ENCODE data around the gene FGL2.

The FGL2 gene

GRCh38 chr7:77209479-77210139 lies 10.0 kb upstream of the FGL2 start:
- TF ChIP-seq CTCF (IDR thresholded peaks at IDR 0.05; ENCODE audit: low read depth, low read length, poor library complexity, severe bottlenecking) (no peak), EZH2phosphoT487 (IDR thresholded peaks at IDR 0.05; ENCODE audit: borderline replicate concordance, low read length) (no peak)
- Histone ChIP-seq H3K9me2 (replicated peaks; ENCODE audit: control insufficient read depth, low read length) (no peaks in the 10 kb centered on the region), H3K4me1 (ENCODE audit: control insufficient read depth, low read length) (no peaks in the 10 kb centered on the region), H3K36me3 (ENCODE audit: control insufficient read depth, low read length) (no peaks in the 10 kb centered on the region; the same call in 1 of the 2 replicates), H4K20me1 (ENCODE audit: control insufficient read depth, insufficient read depth, low read depth, low read length) (no peaks in the 10 kb centered on the region), H3K27ac (ENCODE audit: low read depth, low read length) (no peak overlapping the region), H3K4me3 (ENCODE audit: low read length) (no peak overlapping the region), H3K9me3 (ENCODE audit: control insufficient read depth, insufficient read depth, low read length) (peaks cover 26% of the 10 kb centered on the region), H3K4me2 (ENCODE audit: low read length) (no peak overlapping the region), H3K79me2 (ENCODE audit: control insufficient read depth, low read length) (no peaks in the 10 kb centered on the region), H3K27me3 (ENCODE audit: control insufficient read depth, low read length) (no peaks in the 10 kb centered on the region), H3F3A (ENCODE audit: control insufficient read depth, insufficient read depth) (no peaks in the 10 kb centered on the region)

DNA sequence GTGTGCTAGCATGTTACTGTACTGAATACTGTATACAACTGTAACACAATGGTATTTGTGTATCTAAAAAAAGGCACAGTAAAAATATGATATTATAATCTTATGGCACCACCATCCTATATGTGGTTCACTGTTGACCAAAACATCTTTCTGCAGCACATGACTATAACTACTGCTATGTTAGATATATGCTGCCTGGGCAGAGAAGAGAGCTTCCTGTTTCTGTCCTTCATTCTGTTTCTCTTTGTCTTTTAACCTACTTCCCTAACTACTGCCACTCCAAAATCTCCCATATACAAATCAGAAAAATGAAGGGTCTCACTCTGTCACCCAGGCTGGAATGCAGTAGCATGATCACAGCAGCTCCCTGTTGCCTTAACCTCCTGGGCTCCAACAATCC lies 8.8 kb upstream of the FGL2 start:
- H3K9me2 ChIP-seq (replicated peaks; ENCODE audit: control insufficient read depth, low read length): no peaks in the 10 kb centered on the region
- H3K79me2 ChIP-seq (ENCODE audit: control insufficient read depth, low read length): no peaks in the 10 kb centered on the region
- H3K4me1 ChIP-seq (ENCODE audit: control insufficient read depth, low read length): no peaks in the 10 kb centered on the region
- H3K4me3 ChIP-seq (ENCODE audit: low read length): no peak overlapping the region
- no peaks in the 10 kb centered on the region for H3K27me3 ChIP-seq (ENCODE audit: control insufficient read depth, low read length)
- H4K20me1 ChIP-seq (ENCODE audit: control insufficient read depth, insufficient read depth, low read depth, low read length): no peaks in the 10 kb centered on the region
- no peak overlapping the region for H3K27ac ChIP-seq (ENCODE audit: low read depth, low read length)
- peaks cover 26% of the 10 kb centered on the region for H3K9me3 ChIP-seq (ENCODE audit: control insufficient read depth, insufficient read depth, low read length)
- TF ChIP-seq CTCF (IDR thresholded peaks at IDR 0.05; ENCODE audit: low read depth, low read length, poor library complexity, severe bottlenecking) (no peak), EZH2phosphoT487 (IDR thresholded peaks at IDR 0.05; ENCODE audit: borderline replicate concordance, low read length) (no peak)
- 0 out of 2 replicates have a peak, but pooled peaks cover 2% of the 10 kb centered on the region for H3F3A ChIP-seq (ENCODE audit: control insufficient read depth, insufficient read depth)
- no peak overlapping the region for H3K4me2 ChIP-seq (ENCODE audit: low read length)
- H3K36me3 ChIP-seq (ENCODE audit: control insufficient read depth, low read length): no peaks in the 10 kb centered on the region; the same call in 1 of the 2 replicates

- 0 out of 2 replicates have a peak, but pooled peaks cover 2% of the 10 kb centered on the region for H3F3A ChIP-seq (ENCODE audit: control insufficient read depth, insufficient read depth)
- TF ChIP-seq EZH2phosphoT487 (IDR thresholded peaks at IDR 0.05; ENCODE audit: borderline replicate concordance, low read length) (no peak), CTCF (IDR thresholded peaks at IDR 0.05; ENCODE audit: low read depth, low read length, poor library complexity, severe bottlenecking) (no peak)
- no peak overlapping the region for H3K4me3 ChIP-seq (ENCODE audit: low read length)
- no peaks in the 10 kb centered on the region for H3K9me2 ChIP-seq (replicated peaks; ENCODE audit: control insufficient read depth, low read length)
- no peak overlapping the region for H3K27ac ChIP-seq (ENCODE audit: low read depth, low read length)
- peaks cover 8% of the 10 kb centered on the region for H3K4me1 ChIP-seq (ENCODE audit: control insufficient read depth, low read length)
- no peaks in the 10 kb centered on the region for H3K27me3 ChIP-seq (ENCODE audit: control insufficient read depth, low read length)
- H3K79me2 ChIP-seq (ENCODE audit: control insufficient read depth, low read length): no peaks in the 10 kb centered on the region
- no peak overlapping the region for H3K4me2 ChIP-seq (ENCODE audit: low read length)
- no peaks in the 10 kb centered on the region for H4K20me1 ChIP-seq (ENCODE audit: control insufficient read depth, insufficient read depth, low read depth, low read length)
- H3K36me3 ChIP-seq (ENCODE audit: control insufficient read depth, low read length): no peaks in the 10 kb centered on the region; the same call in 1 of the 2 replicates
- peaks cover 26% of the 10 kb centered on the region for H3K9me3 ChIP-seq (ENCODE audit: control insufficient read depth, insufficient read depth, low read length)
Observed at GRCh38 chr7:77205706-77206105, 6.1 kb upstream of the FGL2 start.
